Epithelial cell of prostate (primary cell): ENCODE measurements around the gene TMEM222.
"Not testable (repeated sequence)": the region's sequence is repeated elsewhere in the genome, so short reads cannot be mapped to it uniquely, and the experiment has no call there.

Experiments used
- DNase-seq: peaks from one replicate; pipeline ENCODE4 v3.0.0-alpha.2; 2011; ENCODE audit warnings: low read depth, low spot score
- H3K27ac ChIP-seq: fragments of 450-650 bp; 2 replicates; pipeline ENCODE4 v1.5.1; 2017; ENCODE audit warnings: mild to moderate bottlenecking

TMEM222 gene

DNA sequence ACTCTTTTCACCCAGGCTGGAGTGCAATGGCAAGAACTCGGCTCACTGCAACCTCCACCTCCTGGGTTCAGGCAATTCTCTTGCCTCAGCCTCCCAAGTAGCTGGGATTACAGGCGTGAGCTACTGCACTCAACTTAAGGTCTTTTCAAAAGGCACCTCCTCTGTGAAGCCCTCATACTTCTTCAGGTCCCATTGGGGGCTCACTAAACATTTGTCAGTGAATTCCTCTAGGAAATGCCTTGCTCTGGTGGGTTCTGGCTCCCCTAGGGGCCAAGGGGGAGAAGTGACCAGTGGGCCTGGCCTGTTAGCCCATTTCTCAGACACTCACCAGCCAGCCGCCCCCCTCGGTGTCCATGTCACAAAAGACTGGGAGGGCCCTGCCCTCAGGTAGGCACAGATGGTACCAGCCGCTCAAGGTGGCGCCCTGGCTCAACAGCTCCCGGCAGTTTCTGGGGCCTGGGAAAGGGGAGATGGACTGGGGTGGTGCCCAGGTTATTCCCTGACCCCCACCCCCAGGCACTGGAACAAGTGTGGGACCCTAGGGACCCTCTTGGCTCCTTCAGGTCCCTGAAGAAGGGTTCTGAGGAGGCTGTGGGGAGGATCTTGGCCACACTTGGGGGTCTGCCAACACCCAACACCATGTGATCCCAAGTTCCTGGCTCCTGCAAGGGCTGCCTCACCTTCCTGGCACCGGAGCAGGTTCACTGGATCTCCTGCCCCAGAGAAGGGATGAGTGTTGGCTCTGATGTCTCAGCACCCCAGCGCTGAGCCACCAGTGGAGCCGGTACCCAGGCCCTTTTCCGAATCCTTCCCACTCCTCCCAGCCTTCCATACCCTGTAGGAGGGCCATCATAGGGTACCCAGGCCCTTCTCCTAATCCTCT is 51.1 kb downstream of the TMEM222 start:
- DNase-seq: no peak
- no peak overlapping the region for H3K27ac ChIP-seq

- no peak for DNase-seq
- H3K27ac ChIP-seq: no peak within 1 kb of the TSS
Measured at GRCh38 chr1:27374362-27375086, 52.6 kb downstream of the TMEM222 start, which contains the start of gene FCN3. FCN3 (minus strand) TSS chr1:27374824; CDS start chr1:27374818, 6 bp downstream.

DNA sequence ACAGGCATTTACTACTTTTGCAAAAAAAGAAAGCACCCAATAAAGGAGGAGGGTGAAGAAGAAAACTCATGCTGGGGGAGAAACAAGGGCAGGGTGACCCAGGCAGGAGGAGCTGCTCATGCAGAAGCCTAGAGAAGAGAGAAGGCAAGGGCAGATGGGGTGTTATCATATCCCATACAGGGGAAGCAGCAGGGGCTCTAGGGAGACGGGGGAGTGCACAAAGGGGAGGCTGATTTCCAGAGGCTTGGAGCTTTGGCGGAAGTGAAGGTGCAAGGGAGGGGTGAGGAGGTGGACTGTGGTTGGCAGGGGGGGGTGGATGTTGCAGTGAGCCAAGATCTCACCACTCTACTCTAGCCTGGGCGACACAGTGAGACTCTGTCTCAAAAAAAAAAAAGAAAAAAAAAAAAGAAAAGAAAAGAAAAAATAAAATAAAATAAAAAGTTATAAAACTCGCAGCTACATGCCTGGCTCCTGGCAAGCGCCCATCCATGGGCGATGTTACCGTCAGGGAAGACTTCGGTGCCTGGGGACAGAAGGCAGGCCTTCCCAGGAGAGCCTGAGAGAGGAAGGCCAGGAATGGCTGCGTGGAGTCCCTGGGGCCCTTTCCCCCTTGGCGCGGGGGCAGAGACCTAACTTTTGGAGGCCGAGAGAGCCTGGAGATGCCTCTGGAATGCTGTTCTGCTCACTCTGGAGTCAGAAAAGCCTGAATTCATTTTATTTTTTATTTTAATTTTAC is 56.0 kb downstream of the TMEM222 start:
- DNase-seq: no peak
- H3K27ac ChIP-seq: no peak overlapping the region

DNA sequence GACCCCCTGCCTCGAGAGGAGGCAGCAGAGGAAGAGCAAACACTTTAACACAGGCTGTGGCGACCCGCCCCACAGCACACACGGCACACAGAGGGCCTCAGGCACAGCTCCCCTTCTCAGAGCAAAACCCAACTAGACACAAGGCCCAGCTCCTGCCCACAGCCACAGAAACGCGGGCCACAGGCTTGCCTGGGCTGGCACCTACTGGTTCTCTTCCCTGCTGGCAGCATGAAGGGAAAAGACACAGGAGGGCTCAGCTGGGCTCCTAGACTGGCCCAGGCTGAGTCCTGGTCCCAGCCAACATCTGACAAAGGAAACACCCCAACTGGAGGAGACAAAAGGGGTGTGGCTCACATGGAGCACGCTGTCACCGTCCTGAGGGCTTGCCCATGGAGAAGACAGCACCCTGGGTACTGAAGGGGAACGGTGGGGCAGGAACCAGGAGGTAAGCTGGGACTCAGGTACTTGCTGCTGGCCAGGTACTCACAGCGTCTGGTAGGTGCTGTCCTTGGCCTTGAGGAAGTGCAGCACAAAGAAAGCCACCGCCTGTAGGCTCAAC is 57.7 kb downstream of the TMEM222 start:
- no peak for DNase-seq

DNA sequence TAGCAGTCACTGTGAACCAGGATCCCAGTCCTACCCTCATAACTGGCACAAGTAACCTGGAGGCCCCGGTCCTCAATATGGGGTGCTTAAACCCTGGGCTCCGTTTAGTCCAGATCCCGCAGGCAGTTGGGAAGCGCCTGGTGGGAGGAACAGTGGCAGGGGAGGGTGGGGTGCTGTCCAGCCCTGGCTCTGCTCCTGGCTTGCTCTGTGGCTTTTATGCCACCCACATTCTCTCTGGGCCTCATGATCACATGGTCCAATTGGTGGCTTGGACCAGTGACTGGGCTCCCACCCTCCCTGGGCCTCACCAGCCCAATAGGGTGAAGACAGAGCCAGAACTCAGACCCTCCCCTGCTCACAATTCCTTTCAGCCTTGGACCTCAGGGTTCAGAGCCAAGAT is 58.3 kb downstream of the TMEM222 start:
- DNase-seq: no peak
- no peak overlapping the region for H3K27ac ChIP-seq

More for the DNA sequence above, 57.7 kb downstream of the TMEM222 start:
- H3K27ac ChIP-seq: no peak overlapping the region

- H3K27ac ChIP-seq: no peak overlapping the region
- no peak for DNase-seq
Measured at GRCh38 chr1:27380766-27381733, 59.1 kb downstream of the TMEM222 start.

- no peak for DNase-seq
- H3K27ac ChIP-seq: no peak overlapping the region
Measured at GRCh38 chr1:27381969-27382762, 60.2 kb downstream of the TMEM222 start.

DNA sequence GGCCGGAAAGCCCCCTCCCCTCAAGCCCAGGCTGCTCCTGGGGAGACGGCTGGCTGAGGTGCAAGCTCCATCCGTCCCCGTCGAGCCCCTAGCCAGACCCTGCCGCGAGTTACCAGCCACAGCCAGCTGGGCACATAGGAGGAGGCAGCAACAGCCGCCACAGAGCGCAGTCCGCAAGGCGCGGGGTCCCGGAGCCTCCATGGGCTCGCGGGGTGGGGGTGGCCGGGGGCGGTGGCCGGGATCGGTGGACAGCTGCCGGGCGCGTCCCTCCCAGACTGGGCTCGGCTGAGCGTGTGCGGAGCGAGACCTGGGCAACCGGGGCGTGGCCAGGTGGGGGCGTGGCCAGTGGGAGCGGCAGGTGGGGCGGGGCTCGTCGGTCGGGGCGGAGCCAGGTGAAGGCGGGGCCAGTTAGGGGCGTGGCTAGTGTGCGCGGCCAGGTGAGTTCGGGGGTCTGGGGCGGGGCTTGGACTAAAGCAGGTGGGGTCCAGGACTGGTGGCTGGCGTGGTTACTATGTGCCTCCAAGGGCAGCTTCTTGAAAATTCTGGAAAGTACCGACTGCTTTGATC is 61.2 kb downstream of the TMEM222 start, which contains the start of gene CD164L2:
Gene CD164L2, minus strand, starts transcription at position 295 of the 567 bp plus-strand sequence. Its CDS starts 94 bp downstream, at position 201.
- no peak for DNase-seq
- no peak within 1 kb of the TSS for H3K27ac ChIP-seq

DNA sequence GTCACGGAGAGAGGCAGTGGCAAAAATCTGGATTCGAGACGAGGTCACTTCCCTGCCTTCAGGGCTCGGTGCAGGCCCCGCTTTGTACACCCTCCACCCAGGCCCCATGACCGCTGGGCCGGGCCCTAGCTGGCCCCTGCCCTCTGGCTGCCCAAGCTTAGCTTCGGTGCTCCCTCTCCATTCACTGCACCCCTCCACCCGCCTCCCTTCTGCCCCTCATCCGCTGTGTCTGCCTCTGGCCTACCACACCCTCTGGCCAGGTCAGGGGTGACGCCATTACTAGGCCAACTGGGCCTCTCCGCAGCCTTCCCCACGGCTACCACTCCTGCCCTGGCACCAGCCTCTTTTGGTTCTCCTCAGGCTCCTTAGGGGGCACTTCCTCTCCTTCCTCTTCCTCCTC is 61.7 kb downstream of the TMEM222 start:
- DNase-seq: no peak
- H3K27ac ChIP-seq: no peak overlapping the region

GRCh38 chr1:27384797-27385196 is 62.8 kb downstream of the TMEM222 start:
- not testable (repeated sequence) for H3K27ac ChIP-seq, DNase-seq
